Placental pericyte (primary cell): ENCODE data around the gene ARMCX1. TPM values are rescaled to one million over a fixed set of nuclear protein-coding genes. Genes with fewer than 3 reads are reported as not detected.

ENCODE experiments used
- total RNA-seq: library from RNA; depleted of rRNA; stranded (reverse); fragments of >200 nt; gene quantifications from 2 replicates; pipeline ENCODE4 v1.2.3, GENCODE V29; 2012

ARMCX1 gene
- 27.6 and 36.3 TPM in 2 replicates for total RNA-seq

GRCh38 chrX:101550362-101550750, at the start of gene ARMCX1:
TSS of gene ARMCX1 (plus strand) at chrX:101550547. CDS start at chrX:101552931, 2,384 bp downstream.

Other genes with a start within 250 kb of the ARMCX1 start
- gene TIMM8A, start 201.8 kb upstream of the ARMCX1 start, total RNA-seq: 2.8 and 6.3 TPM in 2 replicates
- gene BTK, start 164.4 kb upstream of the ARMCX1 start, total RNA-seq: not detected in 2 replicates
- gene RPL36A, start 159.5 kb upstream of the ARMCX1 start, total RNA-seq: 295 and 656 TPM in 2 replicates
- 38.7 and 55.1 TPM in 2 replicates for gene GLA, start 142.6 kb upstream of the ARMCX1 start, total RNA-seq
- gene HNRNPH2, start 142.3 kb upstream of the ARMCX1 start, total RNA-seq: 50.5 and 58.6 TPM in 2 replicates
- gene ARMCX4, start 65.1 kb upstream of the ARMCX1 start, total RNA-seq: 2.2 and 3.3 TPM in 2 replicates
- gene ARMCX6, start 67.5 kb downstream of the ARMCX1 start, total RNA-seq: 24.9 and 31.8 TPM in 2 replicates
- gene ARMCX3, start 72.6 kb downstream of the ARMCX1 start, total RNA-seq: 36.9 and 85.8 TPM in 2 replicates
- gene ARMCX2, start 109.3 kb downstream of the ARMCX1 start, total RNA-seq: 48.1 and 68.6 TPM in 2 replicates